NCI-H2196 (cell line): ENCODE data around the gene TALDO1.

Experiments
- DNase-seq: peaks from one replicate; lab custom pipeline; 2025; ENCODE audit not compliant: unreplicated experiment; lab: John Stamatoyannopoulos, UW

Gene TALDO1

DNA sequence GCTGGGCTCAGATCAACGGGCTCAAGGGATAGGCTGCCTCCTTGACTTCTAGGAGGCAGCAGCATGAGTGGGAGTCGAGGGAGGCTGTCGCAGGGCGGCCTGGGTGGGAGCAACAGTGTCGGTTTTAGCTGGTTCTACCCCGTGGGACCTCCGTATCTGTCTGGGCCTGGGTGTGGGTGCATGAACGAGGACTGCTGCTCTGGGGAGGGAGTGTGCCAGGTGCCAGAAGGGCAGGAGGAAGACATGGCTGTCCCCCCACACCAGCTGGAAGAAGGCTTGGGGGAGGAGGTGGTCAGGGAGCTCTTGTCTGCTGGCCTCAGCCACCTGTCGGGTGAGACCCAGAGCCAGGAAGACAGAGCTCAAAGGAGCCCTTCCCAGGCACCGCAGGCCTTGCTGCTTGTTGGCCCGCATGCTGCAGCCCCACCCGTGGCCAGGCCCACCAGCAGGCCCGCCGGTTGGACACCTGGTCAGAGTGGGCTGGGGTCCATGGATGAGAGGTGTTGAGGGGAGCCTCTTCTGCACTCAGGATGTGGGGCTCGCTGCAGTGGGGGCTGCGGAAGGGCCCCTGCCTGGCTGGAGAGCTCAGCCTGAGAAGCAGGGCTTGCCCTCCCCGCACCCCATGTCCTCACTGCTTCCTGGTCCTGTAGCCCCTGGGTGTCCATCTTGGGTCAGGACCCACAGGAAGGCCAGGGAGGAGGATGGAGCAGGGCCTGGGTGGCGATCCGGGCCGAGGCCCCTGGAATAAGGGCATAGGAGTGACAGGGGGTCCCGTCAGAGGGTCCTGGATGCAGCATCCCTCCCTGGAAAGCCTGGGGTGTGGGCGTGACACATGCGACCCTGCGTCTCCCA is 39.2 kb downstream of the TALDO1 start:
- DNase-seq = no peak

DNA sequence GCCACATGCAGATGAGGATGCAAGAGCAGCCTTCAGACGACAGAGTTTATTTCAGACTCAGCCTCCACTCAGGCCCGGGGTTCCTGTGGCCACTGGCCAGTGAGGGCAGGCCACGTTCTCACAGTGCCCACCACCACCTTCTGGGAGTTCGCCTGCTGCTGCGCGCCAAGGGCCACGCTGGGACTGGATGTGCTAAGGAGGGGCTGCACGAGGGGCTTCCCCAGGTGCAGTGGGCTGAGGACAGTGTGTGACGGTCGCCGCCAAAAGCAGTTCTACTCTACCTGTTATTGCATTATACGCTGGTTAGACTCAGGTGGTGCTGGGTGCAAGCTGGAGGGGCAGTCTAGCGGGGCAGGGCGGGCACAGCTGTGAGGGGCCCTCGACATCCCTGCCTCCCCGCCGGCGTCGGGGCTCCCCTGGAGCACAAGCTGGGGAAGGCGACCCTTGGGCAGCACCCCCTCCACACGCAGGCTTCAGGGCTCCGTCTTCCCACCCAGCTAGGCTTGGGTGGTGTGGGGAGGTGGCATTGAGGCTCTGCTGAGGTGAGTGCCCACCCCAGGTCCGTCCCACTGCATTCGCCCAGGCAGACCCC is 39.9 kb downstream of the TALDO1 start:
- no peak for DNase-seq

DNA sequence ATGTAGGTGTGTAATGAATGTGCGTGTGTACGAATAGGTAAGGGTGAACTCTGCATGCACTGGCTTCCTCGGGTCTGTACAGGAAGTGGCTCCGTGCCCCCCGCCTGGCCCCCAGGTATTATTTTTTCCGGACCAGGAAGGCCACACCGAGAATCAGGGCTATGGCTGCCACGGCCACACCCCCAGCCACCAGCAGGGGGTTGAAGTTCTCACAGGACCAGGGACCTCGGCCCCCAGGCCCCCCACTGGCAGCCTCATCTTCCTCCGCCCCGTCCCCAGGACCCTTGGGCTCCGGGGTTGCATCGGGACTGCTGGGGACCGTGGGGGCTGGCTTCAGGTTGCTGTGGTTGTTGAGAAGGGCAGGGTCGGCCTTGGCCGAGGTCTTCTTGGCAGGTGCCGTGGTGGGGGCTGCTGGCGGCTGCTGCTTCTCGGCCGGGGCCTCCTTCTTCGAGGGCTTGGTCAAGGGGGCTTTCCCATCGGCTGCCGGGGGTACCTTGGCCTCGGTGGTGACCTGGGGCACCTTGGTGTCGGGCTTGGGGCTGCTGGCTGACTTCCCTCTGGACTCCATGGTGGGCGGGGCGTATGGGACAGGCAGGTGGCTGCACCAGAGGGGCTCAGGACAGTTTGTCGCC is 40.9 kb downstream of the TALDO1 start:
- no peak for DNase-seq

DNA sequence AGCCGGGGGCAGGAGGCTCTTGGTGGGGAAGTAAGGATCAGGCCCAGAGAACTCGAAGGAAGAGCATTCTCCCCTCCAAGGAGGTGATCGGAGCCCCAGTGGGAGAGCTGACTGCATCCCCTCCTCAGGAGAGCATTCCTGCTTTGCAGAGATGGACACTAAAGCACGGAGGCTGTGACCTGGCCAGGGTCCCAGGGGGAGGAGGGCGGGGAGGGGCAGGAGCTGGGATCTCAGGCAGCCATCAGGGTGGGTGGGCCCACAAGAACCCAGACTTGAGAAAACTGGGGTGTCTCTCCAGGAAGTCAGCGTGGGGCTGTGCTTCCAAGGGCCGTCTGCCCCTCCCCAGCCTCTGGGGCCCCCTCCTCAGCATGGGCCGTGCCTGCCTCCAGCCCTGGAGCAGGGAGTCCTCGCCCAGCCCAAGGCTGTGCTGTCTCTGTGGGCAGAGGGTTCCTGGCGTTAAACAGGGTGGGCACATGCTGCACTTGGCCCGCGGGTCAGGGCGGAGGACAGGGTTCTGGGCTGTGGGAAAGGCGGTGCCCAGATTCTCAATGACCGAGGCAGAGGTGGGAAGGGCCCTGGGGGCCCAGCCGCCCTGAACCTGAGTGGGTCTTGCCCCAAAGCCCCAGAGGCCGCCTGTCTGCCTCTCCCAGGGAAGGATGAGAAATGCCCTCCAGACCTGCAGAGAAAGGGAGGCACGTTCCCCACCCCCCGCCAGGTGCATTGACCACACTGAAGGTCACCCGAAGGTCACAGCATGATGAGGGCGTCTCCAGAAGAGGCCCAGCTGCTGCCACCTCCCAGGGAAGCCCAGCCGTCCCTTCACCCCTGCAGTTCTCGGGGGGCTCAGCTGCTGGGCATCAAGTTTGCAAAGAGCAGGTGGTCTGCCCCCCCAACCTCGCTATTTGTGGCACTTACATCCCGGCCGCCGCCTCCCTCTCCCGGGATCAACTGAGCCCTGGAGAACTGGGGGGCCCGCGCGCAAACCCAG is 42.0 kb downstream of the TALDO1 start:
- no peak for DNase-seq

DNA sequence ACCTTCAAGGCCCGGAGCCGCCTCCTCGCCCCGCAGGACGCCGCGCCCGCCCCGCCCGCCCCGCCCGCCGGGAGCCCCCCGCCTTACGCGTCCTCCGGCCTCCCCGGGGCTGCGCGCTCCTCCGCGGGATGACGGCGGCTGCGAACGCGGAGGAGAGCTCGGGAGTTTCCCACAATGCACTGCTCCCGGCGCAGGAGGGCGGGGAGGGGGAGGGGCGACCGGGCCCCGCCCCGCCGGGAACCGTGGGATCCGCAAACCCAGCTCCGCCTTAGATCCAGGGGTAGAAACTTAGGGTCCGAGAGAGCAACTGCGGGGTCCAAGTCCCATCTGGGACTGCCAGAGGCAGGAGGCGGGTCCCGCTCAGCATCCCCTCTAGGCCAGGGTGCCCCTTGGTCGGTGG is 42.7 kb downstream of the TALDO1 start, which contains the start of gene CEND1:
CEND1 (minus strand) TSS at position 148 of the 400 bp plus-strand sequence. CDS start 1,514 bp downstream, outside the sequence.
- peak; percentile 57 for DNase-seq

DNA sequence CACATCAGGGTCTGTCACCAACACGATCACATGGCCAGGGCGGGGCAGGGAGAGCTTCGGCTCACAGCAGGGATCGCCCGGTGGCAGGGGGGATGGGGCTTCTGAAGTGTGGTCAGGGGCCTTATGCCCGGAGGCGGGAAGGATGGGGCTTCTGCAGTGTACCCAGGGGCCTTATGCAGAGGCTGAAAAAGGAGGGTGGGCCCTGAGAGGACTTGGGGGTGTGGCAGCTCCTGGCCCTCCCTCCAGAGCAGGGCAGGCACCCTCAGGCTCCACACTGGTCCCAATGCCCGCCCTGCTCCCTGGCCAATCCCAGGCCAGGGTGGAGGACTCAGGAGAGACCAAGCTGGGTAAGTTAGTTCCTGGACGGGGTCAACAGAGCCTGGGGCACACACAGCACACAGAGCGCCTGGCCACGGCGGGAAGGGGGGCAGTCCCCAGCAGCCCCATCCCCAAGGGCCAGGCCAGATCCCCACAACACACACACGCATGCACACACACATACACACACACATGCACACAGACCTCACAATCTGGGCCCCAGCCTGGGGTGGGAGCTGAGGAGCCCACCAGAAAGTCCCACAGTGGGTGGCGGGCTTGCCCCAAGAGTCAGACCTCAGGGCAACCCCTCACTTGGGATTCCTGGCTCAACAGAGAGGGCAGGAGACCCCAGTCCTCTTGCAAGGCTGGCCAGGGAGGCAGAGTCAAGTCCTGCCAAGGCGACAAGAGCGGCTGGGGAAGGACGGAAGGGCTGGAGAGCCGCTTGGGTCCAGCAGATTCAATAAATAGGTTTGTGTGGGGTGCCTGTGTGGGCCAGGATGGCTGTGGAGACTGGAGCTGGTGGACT is 43.7 kb downstream of the TALDO1 start:
- DNase-seq = no peak

DNA sequence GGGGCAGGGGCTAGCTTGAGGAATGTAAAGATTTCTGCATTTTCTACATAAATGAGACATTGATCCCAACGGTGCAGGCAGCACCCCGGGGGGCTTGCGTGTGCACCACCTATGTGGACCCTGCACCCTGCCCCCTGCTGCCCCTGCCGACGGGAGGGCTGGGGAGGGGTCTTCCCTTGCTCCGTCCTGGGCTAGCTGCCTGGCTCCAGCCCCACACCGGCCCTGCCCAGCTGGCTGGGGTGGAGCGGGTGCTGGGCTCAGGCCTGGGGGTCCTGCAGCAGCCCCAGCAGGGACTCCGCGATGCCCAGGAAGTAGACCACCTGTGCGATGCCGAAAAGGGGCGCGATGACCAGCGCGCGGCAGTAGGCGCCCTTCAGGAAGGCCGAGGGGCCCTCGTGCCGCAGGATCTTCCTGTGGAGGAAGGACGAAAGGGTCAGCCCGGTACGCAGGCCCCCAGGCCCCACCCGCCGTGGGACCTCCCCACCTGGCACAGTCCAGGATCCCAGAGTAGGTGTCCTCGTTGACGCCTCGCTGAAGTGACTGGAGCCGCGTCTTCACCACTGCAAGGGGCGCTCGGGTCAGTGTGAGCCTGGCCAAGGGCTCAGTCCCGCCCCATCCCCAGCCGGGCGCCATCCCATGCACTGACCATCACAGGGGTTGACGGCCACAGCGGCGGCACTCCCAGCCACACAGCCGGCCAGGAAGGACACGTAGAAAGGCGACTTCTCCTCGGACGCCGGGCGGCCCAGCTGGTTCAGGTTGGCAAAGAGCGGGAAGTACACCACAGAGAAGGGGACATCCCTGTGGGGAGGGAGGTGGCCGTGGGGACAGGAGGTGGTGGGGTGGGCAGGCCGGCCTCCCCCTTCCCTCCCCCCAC is 44.6 kb downstream of the TALDO1 start:
- no peak for DNase-seq

DNA sequence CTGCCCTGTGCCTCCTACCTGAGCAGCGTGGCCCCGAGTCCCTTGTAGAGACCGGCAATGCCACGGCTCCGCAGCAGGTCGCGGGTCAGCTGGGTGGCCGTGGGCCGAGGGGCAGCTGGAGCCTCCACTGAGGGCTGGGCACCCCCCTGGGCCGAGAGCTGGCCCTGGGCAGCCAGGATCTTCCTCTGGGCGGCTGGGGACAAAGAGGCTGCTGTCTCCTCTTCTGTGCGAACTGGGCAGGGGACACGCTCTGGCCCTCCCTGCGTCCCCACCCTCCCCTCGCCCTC is 45.2 kb downstream of the TALDO1 start:
- DNase-seq = no peak

DNA sequence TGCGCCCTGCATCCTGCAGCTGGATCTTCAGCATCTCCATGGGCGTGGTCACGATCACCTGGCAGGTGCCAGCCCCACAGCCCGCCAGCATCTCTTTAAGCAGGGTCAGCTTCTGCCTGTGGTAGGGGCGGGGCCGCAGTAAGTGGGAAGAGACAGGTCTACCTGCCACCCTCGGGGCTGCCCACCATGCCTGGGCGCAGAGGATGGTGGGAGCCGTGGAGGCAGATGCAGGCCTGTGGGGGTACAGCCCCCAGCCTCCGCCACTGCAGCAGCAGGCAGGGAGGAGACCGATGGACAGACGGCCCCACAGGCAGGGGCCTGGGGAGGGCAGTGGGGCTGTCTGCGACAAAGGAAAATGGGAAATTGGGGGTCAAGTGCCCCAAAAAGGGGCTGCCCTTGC is 45.6 kb downstream of the TALDO1 start:
- DNase-seq = no peak

DNA sequence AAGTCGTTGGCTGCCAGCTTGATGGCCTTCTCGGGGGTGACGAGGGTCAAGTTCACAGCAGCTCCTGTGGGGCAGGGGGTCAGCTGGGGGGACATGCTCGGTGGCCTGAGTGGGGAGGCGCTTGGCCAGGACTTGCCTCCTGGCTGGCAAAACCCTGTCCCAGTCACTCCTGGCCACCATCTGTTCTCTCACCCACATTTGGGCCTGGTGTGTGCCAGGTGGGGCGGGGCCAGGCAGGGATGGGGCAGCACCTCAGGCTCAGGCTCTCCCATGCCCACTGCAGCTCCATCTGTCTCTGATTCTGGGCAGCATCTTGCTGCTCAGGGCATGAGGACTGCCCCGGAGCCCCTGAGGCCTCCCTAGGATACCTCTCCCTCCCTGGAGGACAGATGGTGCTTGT is 46.3 kb downstream of the TALDO1 start:
- no peak for DNase-seq

DNA sequence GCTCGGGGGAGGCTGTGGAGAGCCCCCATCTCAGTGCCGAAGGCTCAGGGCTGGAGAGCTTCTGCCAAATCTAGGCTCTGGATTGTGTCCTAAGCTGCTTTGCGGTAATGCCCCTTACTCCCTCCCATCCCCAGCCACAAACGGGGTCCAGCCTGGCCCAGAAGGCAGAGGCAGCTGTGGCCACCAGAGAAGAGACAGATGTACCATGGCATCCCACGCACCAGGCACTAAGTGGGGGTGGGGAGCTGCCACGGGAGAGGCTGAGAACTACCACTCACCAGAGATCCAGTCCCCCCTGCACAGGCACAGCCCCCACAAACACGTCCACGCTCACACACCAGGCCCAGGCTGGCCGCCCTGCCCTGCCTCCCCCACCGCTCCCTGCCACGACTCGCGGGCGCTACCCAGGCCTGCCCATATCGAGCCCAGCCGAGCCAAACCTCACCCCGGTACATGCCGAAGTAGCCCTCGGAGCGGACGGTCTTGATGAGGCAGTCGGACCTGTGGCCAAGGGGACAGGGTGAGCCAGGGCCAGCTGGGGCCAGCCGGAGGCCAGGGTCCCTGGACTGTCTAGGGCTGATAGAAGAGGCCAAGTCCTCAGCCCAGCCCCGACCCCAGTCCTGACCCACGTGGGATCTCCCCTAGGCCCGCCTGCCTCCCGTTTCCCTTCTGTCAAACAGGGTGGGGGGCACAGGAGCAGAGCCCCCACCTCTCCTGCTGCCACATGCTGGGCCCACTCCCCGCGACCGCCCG is 46.9 kb downstream of the TALDO1 start:
- no peak for DNase-seq

DNA sequence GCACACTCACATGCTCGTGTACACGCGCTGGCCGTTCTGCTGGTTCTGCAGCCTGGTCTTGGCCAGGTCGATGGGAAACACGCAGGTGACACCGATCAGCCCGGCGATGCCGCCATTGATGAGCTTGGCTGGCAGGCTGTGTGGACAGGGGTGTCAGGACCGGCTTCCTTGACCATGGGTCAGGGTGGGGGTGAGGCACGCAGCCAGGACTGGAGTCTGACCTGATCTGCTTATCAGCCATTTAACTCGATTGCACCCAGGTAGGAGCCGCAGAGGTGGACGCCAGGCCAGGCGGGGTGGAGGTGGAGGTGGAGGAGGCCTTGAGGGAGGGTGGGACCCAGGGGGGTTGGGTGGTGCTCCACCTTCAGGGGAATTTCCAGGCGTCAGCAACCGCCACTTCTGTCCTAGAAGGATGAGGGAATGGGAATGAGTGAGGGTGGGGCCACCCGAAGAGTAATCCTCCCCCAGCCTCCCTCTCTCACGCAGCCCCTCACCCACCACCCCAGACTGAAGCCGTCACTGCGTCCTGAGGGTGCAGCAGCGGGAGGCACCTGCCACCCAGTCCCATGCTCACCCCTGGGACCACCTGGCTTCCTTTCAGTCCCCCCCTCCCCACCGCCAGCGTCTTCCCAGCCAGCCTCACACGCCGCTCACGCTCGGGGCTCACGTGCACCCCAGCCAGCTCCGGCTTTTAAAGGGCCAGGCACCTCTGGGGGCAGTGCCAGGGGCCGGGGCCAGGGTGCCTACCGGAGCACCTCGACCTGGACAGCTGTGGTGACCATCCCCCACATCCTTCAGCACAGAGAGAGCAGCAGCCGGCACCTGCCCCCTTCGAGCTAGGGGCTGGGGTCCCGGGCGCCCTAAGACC is 47.7 kb downstream of the TALDO1 start:
- DNase-seq = peak; percentile 47

DNA sequence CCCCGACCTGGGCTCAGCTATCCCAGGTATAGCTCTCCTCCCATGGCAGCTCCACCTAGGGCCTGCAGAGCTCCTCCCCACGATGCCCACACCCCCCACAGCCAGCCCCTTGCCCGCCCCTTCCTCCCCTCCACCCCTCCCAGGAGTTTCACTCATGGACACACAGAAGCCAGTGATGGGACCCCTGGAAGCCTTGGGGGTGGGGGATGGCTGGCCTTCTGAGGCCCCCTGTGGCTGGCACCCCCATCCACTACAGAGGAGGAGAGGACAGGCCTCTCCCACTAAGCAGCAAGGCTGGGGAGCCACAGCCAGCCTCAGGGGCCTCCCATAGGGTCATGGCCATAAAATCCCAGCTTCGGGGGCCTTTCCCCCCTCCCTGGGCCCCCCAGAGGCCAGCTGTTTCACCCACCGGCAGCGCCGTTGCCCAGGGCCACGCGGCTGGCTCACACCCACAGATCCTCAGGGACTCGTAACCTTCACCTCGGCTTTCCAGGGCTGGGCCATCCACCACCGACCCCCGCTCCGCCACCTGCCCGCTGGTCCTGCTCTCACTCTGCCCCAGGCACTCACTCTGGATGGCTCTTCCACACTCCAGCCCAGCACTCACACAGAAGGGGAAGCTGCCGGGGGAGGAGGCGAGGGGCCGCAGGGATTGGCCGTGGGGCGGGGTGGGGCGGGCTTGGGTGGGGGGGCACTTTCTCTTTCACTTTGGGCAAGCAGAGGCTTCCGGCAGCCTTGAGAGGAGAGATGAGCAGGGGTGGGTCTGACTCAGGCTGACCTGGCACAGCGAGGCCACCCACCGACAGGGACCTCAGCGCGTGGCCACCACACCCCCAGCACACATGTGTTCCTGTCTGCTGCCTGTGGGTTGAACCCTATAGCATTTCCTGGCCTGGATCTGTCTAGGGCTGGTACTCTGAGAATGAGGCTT is 48.6 kb downstream of the TALDO1 start:
- DNase-seq = peak; percentile 75

DNA sequence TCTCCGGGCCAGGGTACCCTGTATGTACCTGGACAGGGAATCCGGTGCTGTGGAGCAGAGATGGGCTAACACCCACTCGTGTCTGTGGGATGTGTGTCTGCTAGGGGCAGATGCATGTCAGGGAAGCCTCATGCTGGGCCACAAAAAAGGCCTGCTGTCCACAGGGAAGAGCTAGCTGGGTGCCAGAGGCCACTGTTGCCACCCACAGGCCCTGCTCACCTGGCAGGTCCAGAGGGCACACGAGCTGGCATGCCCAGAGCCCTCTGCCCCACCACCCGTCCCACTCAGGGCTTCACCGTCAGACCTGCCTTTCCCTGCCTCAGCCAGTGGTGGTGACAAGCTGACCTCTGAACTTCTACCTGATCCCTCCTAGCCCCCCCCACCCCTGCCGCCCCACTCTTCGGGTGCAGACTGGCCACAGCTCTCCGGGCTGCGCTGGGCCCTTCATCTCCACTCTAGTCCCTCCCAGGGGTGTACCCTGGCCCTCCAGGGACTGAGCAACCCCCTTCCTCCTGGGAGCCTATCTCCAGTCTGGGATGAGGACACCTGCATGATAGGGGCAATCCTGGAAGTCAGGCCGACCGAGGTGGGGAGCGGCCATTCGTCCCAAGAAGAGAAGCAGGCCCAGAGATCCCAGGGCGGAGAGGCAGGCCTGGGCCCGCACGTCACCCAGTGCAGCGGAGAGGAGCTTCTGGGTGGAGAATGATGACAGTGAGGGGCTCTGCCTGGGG is 49.5 kb downstream of the TALDO1 start:
- no peak for DNase-seq

DNA sequence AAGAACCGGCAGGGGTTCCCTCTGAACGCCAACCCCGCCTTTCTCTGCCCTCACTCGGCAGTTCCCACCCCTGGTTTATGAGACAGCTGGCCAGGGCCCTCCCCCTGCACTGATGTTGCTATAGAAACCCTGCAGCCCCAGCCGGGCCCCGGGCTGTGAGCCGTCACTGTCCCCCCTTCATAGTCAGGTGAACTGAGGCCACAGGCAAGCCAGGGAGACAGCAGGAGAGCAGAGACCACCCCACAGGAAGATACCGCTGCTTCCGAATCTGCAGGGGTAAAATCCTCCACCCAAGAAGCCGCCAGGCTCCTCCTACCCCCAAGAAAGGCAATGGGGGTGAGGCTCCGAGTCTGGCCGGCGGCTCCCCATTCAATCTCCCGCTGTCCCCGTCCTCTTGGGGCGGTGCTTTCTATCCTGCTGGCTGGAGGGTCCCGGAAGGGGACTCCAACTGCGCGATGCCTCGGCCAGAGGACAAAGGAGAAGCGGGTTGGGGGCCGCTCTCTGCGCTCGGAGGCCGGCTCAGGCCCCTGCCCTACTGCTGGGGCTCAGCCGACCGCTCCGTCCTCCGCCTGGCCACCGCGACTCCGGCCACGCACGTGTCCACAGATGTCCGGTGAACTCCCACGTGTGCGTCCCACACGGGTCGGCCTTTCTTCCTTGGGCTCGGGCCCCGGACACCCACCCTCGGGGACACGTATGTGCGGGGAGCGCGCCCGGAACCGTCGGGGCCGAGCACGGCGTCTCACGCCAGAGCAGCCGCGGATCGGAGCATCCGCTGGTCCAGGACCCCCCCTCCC is 50.2 kb downstream of the TALDO1 start:
- peak; percentile 81 for DNase-seq
